Glomerular endothelial cell (primary cell): ENCODE results near the gene KLHL26. TPM values are rescaled to one million over a fixed set of nuclear protein-coding genes. Genes with fewer than 3 reads are reported as not detected.

Experiments used
- DNase-seq: peaks from one replicate; pipeline ENCODE4 v3.0.0-alpha.2; 2011; ENCODE audit warnings: low read depth, low spot score; ENCODE audit errors: extremely low read depth
- total RNA-seq: library from RNA; depleted of rRNA; stranded (reverse); fragments of >200 nt; gene quantifications from 2 replicates; pipeline ENCODE4 v1.2.3, GENCODE V29; 2015

Gene KLHL26
- total RNA-seq, 1 donor from 2014 or later: 4.4 TPM

DNA sequence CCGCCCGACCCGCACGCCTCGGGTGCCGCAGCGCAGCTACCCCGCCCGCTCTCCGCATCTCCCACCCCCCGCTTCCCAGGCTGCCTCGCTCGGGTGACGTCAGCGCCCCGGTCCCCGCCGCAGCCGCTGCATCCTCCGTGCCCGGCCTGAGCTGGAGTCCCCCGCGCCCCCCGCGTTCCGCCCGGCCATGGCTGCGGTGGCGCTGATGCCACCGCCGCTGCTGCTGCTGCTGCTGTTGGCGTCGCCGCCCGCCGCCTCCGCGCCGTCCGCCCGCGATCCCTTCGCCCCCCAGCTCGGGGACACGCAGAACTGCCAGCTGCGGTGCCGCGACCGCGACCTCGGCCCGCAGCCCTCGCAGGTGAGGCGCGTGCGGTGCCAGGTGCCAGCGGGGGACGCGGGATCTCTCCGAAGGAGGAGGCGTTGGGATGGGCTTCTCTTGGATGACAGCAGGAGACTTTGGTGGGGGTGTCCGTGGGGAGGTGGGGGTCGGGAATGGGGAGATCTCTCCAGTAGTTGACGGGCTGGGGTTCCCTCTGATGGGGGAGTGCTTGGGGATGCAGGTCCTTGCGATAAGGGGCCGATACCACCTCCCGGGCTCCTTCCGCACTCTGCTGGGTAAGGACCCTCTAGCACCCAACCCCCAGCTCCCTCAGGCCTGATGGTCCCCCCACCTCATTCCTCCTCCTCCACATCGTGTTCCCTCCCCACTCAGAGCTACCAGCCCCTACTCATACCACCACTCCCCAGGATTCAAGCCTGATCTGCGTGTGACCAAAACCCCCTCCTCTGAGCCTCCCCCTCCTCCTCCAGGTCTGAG lies 23.8 kb upstream of the KLHL26 start, which contains the start of gene TMEM59L:
Gene TMEM59L (plus strand): TSS at position 99 of the 817 bp plus-strand sequence. CDS start 89 bp downstream, at position 188.
- DNase-seq: no peak

DNA sequence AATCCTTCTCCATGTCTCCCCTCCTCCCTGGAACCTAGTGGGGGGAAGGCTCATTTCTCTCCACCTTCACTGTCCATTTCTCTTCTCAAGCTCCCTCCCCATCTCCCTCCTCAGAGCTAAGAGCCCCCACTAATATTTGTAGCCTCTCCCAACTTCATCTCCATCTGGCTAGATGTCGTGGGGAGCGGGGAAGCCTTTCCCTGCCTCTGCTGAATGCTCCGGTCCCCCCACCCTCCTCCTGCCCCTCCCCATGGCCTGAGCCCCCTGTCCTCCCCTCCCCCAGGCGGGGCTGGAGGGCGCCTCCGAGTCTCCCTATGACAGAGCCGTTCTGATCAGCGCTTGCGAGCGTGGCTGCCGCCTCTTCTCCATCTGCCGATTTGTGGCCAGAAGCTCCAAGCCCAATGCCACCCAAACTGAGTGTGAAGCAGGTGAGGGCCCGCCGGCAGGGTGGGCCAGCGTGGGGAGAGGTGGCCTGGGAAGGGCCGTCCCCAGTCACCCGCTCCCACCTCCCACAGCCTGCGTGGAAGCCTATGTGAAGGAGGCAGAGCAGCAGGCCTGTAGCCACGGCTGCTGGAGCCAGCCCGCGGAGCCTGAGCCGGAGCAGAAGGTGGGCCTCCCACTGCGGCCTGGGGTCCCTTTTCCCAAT lies 23.1 kb upstream of the KLHL26 start:
- no peak for DNase-seq

DNA sequence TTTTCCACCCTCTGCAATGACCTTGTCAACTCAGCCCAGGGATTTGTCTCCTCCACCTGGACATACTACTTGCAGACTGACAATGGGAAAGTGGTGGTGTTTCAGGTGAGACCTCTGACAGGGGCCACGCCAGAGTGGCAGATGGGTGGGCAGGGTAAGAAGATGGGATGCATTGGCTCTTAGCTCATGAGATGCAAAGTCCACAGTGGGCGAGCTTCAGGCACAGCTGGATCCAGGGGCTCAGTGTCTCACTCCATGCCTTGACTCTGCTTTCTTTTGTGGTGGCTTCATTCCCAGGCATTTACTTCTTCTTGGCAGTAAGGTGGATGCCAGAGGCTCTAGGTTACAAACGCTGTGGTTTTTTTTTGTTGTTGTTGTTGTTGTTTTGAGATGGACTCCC lies 20.8 kb upstream of the KLHL26 start:
- no peak for DNase-seq

DNA sequence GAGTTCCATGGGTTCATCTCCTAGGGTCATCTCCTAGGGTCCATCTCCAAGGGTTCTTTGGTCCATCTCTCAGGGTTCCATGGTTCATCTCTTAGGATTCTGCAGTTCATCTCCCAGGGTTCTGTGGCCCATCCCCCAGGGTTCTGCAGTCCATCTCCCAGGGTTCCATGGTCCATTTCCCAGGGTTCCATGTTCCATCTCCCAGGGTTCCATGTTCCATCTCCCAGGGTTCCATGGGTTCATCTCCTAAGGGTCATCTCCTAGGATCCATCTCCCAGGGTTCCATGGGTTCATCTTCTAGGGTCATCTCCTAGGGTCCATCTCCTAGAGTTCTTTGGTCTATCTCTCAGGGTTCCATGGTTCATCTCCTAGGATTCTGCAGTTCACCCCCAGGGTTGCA lies 19.3 kb upstream of the KLHL26 start:
- DNase-seq: no peak

DNA sequence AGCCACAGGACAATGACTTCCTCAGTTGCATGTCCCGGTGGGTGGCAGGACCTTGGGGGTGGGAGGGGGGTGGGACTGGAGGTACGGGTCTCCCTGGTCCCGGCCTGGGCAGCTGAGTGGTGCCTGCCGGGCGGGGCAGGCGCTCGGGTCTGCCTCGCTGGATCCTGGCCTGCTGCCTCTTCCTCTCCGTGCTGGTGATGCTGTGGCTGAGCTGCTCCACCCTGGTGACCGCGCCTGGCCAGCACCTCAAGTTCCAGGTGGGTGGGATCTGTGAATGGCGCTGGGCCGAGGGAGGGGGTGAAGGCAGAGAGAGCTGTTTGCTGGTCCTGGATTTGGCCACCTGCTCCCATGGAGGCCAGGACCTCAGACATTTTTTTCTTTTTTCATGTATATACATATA lies 18.6 kb upstream of the KLHL26 start:
- DNase-seq: no peak

DNA sequence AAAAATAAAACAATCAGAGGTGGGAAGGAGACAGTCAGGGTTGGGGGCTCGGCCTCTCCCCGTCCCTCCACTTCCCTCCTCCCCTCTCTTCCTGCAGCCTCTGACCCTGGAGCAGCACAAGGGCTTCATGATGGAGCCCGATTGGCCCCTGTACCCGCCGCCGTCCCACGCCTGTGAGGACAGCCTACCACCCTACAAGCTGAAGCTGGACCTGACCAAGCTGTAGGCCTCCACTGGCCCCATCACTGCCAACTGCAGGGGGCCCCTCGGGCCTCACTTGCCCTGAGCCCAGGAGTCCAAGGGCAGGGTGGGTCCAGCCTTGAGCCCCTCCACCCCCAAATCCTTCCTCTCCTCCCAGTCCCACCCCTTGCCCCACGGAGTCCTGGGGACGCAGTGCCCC lies 16.5 kb upstream of the KLHL26 start:
- DNase-seq: no peak

DNA sequence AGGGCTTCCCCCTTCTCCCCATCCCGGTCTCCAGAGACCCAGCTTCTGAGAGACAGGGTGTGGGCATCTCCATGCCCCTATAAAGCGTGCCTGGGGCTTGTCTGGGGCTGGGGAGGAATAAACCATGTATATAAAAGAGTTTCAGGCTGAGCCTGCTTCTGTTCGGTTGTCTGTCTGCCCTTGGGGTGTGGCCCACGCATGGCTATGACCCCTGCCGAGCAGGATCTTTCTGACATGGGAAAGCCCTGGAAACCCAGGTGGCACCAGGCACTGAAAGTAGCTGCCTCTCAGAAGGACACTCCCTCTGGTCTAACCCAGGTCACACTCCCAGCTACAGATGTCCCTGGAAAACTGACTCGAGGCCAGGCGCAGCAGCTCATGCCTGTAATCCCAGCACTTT lies 15.9 kb upstream of the KLHL26 start:
- DNase-seq: no peak

DNA sequence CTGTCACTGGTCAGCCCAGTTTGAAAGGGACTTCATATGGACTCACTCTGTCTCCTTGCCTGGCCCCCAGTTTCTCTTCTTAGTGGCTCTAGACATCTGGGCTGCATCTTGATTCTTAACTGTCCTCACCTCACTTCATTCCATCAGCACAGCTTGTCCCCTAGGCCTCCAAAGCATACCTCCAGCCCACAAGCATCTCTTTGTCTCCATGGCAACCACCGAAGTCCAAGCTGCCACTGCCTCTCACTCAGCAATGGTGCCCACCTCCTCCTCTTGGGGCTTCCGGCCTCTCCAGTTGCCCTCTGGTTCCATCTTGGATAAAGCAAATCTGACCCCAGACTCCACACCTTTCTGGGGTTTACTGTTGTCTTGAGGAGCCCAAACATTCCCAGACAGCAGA lies 9.9 kb upstream of the KLHL26 start:
- no peak for DNase-seq

DNA sequence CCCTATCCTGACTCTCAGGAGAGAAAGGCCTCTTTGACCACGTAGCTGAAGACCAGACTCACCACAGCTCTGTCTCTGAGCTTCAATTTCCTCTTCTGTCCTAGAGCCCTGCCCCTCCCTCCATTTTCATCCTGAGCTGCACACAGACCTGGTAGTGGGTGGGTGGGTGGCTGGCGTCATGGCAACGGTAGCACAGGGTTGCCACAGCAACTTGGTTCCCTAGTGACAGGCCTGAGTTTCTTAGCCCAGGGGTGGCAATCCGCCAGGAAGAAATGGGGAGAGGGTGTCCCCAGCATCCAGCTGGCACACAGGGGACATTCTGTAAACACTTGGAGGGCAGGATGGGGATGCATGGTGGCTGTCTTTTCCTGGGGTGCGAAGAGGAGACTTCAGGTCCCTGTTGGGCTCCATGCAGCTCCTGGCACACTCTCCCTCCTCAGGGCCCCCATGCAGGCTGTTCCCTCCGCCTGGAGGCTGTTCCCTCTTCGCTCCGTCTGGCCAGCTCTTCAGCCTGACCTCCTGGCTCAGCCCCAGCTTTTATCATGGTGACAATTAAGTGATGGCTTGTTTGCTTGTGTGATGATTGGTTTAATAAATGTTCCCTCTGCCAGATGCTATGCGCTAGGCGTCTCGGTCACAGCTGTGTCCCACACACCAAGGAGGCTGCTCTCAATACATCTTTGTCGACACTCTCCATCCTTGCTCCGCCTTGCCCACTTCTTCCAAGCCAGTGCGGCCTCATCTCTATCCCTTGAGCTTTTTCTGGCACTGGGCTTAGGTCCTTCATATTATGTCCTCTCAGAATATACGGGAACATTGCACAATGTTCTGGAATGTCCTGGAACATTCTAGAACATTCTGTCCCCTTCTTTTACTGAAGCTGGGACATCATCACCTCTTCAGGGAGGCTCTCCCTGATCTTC lies 7.4 kb upstream of the KLHL26 start:
- no peak for DNase-seq

DNA sequence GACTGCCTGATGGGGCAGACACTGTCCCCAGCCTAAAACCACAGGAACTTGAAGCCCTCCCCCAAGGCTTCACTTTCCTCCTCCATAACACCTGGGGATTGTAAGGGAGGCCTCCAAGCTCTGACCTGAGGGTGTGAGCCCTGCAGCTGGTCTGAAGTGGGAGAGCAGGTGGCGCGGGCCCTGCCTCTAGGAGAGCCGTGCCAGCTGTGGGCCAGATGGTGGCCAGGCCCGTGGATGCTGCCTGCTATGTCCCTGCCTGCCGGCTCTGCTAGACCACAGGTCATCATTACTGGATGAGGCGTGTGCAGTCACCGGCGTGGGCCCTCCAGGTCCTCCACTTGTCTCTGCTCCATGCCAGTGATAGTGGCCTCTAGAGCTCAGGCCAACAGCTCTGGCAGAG lies 3.5 kb upstream of the KLHL26 start:
- no peak for DNase-seq

DNA sequence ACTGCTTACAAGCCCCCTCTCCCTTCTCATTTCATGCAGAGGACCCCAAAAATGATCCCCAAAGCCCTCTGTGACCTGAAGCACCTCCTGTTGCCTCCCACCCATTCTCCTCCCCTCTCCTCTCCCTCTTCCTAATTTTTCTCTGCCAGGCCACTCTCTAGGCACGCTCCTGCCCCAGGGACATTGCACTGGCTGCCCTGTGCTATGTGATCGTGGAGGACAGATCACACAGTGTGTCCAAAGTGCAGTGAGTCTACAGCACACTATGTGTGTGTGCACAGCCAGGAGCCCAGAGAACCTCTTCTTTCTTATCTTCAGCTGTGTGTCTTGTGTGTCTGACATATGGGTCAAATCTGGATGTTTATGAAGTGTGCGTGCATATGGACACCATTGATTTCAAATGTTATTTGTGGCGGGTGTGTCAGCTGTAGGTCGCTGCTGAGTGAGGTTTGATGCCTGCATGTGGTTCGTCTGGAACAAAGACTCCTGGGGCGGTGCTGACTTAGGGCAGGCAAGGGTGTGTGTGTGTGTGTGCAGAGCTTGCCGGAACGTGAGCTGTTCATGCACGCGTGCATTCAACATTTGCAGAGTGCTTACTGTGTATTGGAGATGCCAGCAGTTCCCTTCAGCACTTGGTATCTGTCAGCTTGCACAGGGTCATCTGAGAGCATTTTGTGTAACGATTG lies 2.1 kb upstream of the KLHL26 start:
- DNase-seq: no peak

DNA sequence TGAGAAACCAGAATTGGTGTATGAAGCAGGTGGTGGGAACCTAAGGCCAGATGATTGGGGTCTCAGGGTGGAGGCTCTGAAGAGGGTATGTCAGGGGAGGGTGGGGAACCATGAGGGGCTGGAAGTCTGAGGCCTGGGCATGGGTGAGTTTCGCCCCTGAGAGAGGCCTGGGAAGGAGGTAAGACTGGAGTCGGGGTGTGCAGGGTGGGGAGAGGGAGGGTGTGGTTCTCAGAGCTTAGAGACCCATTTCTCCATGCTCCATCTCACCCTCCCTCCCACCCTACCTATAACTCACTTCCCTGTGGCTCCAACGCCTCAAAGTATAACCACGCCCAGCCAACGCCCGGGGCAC lies 1.0 kb upstream of the KLHL26 start:
- DNase-seq: no peak

DNA sequence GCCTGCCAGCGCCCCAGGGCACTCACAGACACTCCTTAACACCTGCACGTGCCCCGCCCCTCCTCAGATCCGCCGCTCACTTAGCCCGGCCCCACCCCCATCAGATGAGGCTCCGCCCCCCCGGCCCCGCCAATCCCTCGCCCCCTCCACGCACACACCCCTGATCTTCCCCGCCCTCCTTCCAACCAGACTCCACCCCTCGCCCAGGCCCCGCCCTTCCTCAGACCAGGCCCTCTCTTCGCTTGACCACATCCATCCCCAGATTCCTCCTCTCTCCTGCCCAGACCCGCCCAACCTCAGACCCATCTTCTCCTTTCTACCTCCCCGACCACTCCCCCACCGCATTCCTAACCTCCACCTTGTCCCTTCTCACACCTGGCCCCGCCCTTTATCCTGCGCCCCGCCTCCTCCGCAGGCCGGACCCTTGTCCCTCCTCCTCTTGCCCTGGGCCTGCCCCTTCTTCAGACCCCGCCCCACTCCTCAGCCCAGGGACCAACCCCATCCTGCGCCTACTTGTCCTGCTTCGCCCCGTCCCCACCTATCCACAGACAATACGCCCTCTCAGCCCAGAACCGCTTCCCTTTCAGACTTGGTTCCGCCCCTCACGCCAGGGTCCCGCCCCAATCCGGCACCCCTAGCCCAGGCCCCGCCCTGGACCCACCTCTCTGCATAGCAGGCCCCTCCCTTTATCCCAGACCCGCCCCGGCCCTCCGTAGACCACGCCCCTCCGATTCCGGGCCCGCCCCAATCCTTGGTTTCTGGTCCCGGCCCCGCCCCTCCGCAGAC lies 452 bp upstream of the KLHL26 start:
- DNase-seq: peak; percentile 45

DNA sequence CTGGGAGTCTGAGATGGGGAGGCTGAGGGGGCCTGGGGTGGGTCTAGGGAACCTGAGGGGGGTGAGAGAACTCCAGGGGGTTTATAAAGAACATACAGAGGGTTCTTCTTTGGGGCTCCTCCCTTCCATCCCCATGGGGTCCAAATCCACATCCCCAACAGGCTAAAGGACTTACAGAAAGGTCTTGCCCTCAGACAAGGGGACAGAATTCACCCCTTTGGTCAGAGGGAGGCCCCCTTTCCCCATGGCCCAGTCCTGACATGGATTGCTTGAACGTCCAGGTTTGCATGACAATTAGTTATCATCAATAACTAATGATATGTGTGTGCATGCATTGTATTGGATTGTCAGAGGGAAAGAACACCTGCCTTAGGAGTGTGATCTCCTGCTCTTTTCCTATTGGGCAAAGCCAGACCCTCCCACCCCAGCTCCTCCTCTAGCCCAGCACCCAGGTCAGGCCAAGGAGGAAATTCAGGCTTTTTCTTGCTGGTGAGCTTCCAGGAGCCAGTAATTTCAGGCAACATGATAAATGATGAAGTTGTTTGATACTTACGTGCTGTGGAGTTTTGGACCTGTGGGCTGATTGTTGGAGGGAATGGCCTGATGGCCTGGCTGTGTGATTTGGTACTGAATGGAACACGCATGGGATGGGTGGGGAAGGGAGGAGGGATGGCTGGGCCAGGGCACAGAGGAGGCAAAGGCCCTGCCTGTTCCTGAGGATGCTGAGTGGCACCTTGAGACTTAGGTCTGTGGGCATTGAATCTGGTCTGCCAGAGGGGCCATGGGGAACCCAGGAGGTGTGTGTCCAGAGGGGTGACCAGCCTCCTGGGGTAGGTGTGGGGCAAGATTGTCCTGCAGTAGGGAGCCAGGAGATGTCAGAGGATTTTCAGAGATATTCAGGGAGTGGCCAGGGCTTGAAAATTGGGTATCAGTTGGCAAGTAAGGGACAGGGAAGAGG lies 1.1 kb downstream of the KLHL26 start:
- no peak for DNase-seq

DNA sequence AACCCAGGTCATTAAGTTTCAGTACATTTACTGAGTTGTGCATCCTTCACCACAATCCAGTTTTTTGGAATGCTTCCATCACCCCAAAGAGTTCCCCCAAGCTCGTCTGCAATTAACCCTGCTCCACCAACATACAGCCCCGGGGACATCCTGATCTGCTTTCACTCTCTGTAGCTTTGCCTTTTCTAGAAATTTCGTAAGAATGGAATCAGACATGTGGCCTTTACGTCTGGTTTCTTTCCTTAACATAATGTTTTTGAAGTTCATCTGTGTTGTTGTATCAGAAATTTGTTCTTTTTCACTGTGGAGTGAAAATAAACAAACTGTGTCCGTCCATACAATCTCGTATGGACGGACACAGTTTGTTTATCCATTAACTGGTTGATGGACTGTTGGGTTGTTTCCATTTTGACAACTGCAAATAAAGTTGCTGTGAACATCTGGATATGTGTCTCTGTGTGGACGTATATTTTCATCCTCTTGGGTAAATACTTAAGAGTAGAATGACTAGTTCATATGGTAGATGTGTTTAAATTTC lies 2.9 kb downstream of the KLHL26 start:
- no peak for DNase-seq

DNA sequence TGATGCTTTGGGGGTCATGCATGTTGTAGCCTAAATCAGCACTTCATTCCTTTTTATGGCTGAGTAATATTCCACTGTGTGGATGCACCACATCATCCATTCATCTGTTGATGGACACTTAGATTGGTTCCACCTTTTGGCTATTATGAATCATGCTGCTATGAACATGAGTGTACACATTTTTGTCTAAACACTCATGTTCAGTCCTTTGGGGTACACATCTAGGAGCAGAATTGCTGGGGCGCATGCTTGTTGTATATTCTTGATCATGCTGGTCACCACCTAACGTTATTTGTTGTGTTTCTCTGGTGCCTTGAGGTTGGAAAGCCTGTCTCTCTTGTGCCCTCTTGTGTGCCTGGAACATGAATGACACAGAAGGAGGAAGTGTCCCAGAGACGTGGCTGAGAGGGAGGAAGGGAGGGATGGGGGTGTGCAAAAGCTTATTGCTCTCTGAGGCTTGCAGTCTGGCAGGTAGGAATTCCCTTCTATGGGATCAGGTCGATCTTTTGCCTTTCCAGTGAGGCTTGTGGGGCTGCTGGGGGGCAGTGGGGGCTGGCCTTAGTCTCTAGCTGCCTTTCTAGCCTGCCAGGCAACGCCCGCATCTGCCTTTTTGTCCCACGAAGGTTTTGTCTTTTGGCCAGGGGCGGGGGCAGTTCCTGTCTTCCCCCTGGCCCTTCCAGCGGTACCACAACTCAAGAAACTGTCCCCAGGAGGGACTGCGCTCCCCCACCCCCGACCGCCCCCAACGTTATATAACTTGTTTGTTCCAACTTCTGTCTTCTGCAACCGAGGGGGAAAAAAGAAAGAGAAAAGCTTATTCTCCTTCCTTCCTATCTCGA lies 7.6 kb downstream of the KLHL26 start:
- DNase-seq: no peak

DNA sequence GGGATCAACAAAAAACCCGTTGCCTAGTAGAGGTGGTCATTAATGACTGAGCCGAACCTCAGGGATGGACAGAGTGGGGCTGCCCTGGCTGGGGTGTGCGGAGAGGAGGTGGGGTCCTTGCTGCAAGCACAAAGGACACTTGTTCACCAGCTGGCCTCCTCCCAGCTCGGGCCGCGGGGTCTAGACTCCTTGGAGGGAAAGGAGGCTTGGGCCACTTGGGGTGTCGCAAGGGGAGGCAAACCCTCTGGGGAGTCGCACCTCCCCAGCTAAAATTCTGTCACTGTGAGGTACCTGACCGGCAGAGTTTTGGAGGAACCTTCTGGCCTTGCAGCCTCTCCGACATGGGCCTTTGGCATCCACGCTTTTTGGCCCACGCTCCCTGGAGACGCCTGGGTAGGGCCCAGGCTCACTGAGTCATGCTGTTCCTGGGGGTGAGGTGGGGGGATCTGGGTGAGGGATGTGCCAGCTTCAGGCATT lies 8.2 kb downstream of the KLHL26 start:
- DNase-seq: no peak
